ENCODE data around the gene CD151. TPM values are rescaled to one million over a fixed set of nuclear protein-coding genes. Genes with fewer than 3 reads are reported as not detected.

Gene CD151
- polyA plus RNA-seq, 4 donors, result 194 to 242 (median 203) TPM

- no peak for DNase-seq (ENCODE audit: low read depth in 4 of 4, low spot score in 3 of 4)
These were observed 36.0 kb downstream of the CD151 start for GRCh38 chr11:868802-869201.

DNA sequence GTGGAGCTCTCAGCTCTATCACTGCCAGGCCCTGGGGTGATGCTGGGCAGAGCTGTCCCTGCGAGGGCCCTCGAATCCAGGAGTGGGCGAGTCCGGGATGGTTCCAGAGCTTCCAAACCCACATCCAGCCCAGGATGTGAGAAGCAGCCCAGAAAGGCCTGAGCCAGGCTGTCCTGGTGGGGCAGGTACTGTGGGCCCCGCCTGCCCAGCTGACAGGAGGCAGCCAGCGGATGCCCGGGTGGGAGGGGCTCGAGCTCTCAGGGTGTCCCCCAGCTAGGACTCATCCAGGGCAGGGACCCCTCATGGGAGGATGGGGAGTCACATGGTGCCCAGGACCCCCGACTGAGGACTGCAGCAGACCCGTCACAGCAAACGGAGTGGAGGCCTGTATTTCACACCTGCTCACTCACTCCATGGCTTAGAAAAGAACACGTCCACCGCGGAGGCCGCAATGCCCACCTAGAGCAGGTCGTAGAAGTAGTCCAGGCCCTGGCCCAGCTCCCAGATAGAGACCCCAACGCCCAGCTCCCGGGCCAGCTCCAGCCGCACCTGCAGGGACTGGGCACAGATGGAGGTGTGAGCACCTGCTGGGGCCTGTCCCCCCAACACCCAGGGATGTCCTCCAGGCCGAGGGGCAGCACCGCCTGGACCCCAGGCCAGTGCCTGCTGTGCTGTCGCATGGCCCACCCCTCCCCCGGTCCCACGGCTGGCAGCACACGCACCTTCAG lies 36.8 kb downstream of the CD151 start:
- no peak for DNase-seq (ENCODE audit: low read depth in 4 of 4, low spot score in 3 of 4)

GRCh38 chr11:870127-870413 lies 37.3 kb downstream of the CD151 start:
- no peak for DNase-seq (ENCODE audit: low read depth in 4 of 4, low spot score in 3 of 4)

DNA sequence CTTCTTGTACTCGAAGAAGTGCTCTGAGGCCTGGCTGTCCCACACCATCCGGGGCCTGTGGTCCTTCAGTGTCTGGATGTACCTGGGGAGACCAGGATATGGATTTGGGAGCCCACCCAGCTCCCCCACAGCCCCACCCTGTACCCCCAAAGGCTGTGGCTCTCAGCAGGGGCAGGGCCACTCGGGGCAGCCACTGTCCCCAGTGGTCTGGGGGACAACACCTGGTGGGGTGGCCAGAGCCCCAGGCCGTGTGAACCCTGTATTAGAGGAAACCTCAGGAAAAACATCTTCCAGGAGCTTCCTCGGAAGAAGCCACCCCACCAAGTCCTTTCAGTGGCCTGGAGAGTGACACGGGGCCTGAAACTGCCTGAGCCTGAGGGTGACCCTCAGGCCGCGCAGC lies 37.7 kb downstream of the CD151 start:
- no peak for DNase-seq (ENCODE audit: low read depth in 4 of 4, low spot score in 3 of 4)

DNA sequence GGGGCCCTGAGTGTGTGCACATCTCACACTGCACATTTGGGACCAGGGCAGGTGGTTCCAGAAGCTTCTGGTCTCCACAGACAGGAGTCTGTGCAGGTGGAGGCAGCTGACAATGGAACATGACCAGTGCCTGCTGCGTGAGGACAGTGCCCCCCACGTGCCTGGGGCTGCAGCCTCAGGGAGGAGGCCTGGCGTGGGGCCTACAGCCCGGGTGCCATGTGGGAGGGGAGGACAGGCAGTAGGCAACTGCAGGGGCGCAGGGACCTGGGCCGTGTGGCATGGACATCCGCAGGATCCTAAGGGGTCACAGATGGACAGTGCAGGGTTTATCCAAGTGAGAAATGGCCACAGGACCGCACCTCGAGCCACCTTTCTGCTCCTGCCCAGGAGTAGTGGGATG lies 38.7 kb downstream of the CD151 start:
- DNase-seq (ENCODE audit: low read depth in 4 of 4, low spot score in 3 of 4), result no peak

- no peak for DNase-seq (ENCODE audit: low read depth in 4 of 4, low spot score in 3 of 4)
These were observed 40.0 kb downstream of the CD151 start for GRCh38 chr11:872799-873198.

GRCh38 chr11:873706-874105 lies 41.0 kb downstream of the CD151 start:
- DNase-seq (ENCODE audit: low read depth in 4 of 4, low spot score in 3 of 4), result no peak

- DNase-seq (ENCODE audit: low read depth in 4 of 4, low spot score in 3 of 4), result no peak
These were observed 42.5 kb downstream of the CD151 start for GRCh38 chr11:875203-875602.

DNA sequence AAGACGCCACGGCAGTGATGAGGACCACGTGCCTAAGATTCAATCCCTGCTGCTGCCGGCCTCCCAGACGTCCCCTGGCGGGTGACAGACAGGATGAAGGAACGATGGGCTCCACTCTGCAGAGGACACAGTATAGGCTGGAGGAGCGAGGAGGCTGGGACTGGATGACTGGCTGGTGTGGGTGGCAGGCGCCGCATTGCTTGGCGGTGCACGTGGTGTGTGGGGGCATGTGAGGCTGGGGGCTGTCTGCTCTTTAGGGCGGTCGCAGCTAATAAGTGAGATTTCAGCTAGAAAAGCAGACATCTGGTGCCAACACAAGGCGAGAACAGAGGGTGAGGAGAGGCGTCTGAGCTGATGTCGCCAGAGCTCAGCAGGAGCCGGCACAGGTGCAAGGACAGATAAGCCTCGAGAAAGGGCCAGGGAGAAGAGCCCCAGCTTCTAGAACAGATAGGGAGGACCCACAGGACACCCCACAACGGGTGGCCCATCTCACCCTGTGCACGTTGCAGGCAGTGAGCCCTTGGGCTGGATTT lies 43.1 kb downstream of the CD151 start:
- DNase-seq (ENCODE audit: low read depth in 4 of 4, low spot score in 3 of 4), result no peak

DNA sequence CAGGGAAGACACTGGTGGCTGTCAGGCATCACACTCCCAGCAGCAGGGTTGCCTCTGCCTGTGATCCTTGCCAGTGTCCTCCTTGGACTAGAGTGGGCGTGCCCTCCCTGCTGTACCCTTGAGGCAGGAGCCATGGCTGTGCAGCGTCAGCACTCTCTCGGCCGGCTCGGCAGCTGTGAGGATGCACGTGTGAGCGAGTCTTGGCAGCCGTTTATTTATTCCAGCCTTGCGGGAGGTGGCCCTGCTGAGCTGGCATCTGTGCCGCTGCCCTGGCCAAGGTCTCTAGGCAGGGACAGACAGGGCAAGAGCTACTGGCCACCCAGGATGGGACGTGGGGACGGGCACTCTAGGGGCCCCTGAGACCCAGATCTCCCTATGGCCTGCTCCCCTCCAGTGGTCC lies 43.8 kb downstream of the CD151 start:
- DNase-seq (ENCODE audit: low read depth in 4 of 4, low spot score in 3 of 4), result no peak

DNA sequence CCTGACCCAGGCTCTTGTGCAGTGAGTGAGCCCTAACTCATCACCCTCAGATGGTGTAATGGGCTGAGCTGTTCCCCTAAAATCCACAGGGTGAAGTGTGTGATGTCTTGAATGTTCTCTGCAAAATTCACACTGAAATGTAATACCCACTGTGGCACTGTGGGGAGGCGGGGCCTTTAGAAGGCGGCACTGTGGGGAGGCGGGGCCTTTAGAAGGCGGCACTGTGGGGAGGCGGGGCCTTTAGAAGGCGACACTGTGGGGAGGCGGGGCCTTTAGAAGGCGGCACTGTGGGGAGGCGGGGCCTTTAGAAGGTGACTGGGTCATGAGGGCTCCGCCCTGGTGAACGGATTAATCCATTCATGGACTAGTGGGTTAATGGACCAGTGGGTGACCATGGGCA lies 44.8 kb downstream of the CD151 start:
- DNase-seq (ENCODE audit: low read depth in 4 of 4, low spot score in 3 of 4), result no peak

GRCh38 chr11:880447-880846 lies 47.7 kb downstream of the CD151 start:
- DNase-seq (ENCODE audit: low read depth in 4 of 4, low spot score in 3 of 4), result no peak

DNA sequence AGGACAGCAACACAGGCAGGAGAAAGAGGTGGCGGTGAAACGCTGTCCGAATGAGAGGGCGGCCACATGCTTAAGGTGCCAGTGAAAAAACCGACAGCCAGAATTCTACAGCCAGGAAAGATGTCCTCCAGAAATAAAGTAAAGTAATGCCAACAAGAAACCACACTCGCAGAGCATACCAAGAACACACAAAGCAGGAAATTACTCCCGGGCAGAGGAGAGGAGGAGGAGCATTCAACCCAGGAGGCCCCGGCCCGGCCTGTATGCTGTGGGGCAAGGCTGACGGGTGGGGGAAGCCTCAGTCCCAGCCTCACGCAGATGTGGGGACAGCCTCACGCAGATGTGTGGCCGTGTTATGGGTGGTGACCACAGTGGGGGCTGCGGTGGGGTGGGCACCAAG lies 49.8 kb downstream of the CD151 start:
- DNase-seq (ENCODE audit: low read depth in 4 of 4, low spot score in 3 of 4), result no peak

DNA sequence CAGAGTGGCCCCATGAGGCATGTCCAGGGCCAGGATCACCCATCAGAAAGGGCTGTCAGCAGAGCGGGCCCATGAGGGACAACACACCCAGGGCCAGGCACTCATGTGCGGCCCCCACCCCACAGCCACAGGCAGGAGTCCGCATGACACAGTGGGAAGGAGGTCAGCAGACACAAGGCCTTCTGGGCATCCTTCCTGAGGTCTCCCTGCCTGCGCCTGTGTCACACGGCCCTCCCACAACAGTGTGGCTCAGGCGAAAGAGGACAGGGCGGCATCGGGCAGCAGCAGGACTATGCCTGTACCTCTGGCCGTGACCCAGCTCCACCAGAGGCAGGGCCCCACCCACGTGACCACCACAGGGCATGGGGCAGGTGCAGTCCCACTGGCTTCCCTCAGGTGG lies 50.8 kb downstream of the CD151 start:
- DNase-seq (ENCODE audit: low read depth in 4 of 4, low spot score in 3 of 4), result no peak

DNA sequence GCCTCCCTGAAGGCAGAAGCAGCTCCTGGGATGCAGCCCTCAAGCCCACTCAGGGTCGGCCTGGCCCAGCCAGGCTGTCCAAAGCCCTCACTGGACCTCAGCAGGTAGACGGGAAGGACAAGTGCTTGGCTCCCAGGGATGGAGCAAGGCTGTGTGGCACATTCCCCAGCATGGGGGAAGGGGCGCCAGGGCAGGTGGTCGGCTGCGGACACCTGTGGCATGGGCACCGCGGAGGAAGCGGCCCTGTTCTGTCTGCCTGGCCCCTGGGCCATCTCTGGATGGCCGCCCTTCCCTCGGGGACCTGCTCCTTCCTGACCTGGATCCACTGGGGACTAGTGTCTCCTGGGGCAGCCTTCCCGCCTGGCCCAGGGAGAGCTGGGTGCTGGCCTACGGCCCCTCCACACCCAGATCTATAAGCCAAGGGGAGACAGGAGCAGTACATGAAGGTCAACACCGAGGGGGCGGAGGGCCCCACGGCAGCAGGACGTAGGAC lies 51.9 kb downstream of the CD151 start:
- no peak for DNase-seq (ENCODE audit: low read depth in 4 of 4, low spot score in 3 of 4)

DNA sequence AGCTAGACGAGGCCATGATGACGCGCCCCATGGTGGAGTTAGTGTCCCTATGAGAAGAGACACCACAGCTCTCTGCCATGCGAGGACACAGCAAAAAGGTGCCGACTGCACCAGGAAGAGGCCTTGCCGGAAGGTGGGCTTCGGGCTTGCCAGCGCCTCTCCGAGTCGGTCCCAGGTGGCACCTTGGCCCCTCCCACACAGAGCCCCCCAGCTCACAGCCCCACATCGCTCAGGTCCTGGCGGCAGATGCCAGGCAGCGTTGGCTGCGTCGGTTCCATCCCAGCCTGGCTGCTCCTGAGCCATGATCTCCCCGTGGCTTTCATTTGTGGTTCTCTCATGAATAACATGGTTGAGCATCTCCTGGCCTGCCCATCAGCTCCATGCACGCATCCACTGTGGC lies 53.8 kb downstream of the CD151 start:
- DNase-seq (ENCODE audit: low read depth in 4 of 4, low spot score in 3 of 4), result no peak

DNA sequence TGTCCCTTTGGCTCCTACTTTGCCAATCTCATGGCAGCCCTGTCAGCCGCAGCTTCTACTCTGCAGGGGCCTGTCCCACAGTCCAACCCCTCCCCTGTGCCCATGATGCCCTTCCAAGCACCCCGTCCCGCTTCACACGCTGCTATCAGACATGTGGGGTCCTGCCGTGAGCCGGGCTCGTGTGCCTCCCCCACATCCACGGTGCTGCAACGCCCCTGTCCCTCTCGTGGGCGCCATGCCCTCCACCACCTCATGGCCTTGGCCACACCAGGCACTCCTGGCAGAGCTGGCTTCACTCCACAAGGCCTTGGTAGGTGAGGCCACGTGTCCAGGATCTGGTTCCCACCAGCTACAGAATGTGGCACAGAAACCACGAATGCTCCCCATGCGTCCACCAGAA lies 54.8 kb downstream of the CD151 start:
- no peak for DNase-seq (ENCODE audit: low read depth in 4 of 4, low spot score in 3 of 4)

Other genes starting within 250 kb of the CD151 start
- 10 to 100 TPM in 1 of 4 donors, 1 to 10 TPM in 3; 8.1 to 12.4 (median 8.4) TPM for gene IRF7, start 217.0 kb upstream of the CD151 start, polyA plus RNA-seq (ENCODE audit: insufficient read length in 4 of 4)
- gene CDHR5, start 208.0 kb upstream of the CD151 start, polyA plus RNA-seq (ENCODE audit: insufficient read length in 4 of 4), result 10 to 100 TPM; 31.8 to 49.2 (median 42.9) TPM
- gene SCT, start 205.8 kb upstream of the CD151 start, polyA plus RNA-seq (ENCODE audit: insufficient read length in 4 of 4), result 1 to 10 TPM; 1.2 to 3.5 (median 1.9) TPM
- gene DRD4, start 195.7 kb upstream of the CD151 start, polyA plus RNA-seq (ENCODE audit: insufficient read length in 4 of 4), result 1 to 10 TPM; 1.7 to 5.7 (median 2.1) TPM
- 10 to 100 TPM; 36.3 to 55.9 (median 46.3) TPM for gene DEAF1, start 137.7 kb upstream of the CD151 start, polyA plus RNA-seq (ENCODE audit: insufficient read length in 4 of 4)
- 10 to 100 TPM; 37.4 to 45.2 (median 42.2) TPM for gene TMEM80, start 137.1 kb upstream of the CD151 start, polyA plus RNA-seq (ENCODE audit: insufficient read length in 4 of 4)
- gene EPS8L2, start 126.7 kb upstream of the CD151 start, polyA plus RNA-seq (ENCODE audit: insufficient read length in 4 of 4), result 100 to 1,000 TPM in 3 of 4 donors, 10 to 100 TPM in 1; 94.5 to 147 (median 112) TPM
- 100 to 1,000 TPM; 132 to 146 (median 135) TPM for gene TALDO1, start 85.5 kb upstream of the CD151 start, polyA plus RNA-seq (ENCODE audit: insufficient read length in 4 of 4)
- 10 to 100 TPM; 70.9 to 97.2 (median 74.7) TPM for gene GATD1, start 55.5 kb upstream of the CD151 start, polyA plus RNA-seq (ENCODE audit: insufficient read length in 4 of 4)
- under 1 TPM; 0.36 to 0.96 (median 0.54) TPM for gene CEND1, start 42.9 kb upstream of the CD151 start, polyA plus RNA-seq (ENCODE audit: insufficient read length in 4 of 4)
- 10 to 100 TPM; 14.3 to 19.3 (median 14.7) TPM for gene SLC25A22, start 34.7 kb upstream of the CD151 start, polyA plus RNA-seq (ENCODE audit: insufficient read length in 4 of 4)
- 10 to 100 TPM in 1 of 4 donors, 1 to 10 TPM in 3; 7.5 to 14.9 (median 8.7) TPM for gene PIDD1, start 27.7 kb upstream of the CD151 start, polyA plus RNA-seq (ENCODE audit: insufficient read length in 4 of 4)
- 1,000 to 10,000 TPM in 2 of 4 donors, 100 to 1,000 TPM in 2; 857 to 1,329 (median 1,011) TPM for gene RPLP2, start 23.0 kb upstream of the CD151 start, polyA plus RNA-seq (ENCODE audit: insufficient read length in 4 of 4)
- gene PNPLA2, start 14.0 kb upstream of the CD151 start, polyA plus RNA-seq (ENCODE audit: insufficient read length in 4 of 4), result 10 to 100 TPM; 49.8 to 83.4 (median 57.7) TPM
- 10 to 100 TPM; 11.5 to 20.7 (median 13.0) TPM for gene CRACR2B, start 5.0 kb upstream of the CD151 start, polyA plus RNA-seq (ENCODE audit: insufficient read length in 4 of 4)
- 100 to 1,000 TPM in 3 of 4 donors, 10 to 100 TPM in 1; 94.4 to 125 (median 106) TPM for gene POLR2L, start 9.6 kb downstream of the CD151 start, polyA plus RNA-seq (ENCODE audit: insufficient read length in 4 of 4)
- gene TSPAN4, start 9.9 kb downstream of the CD151 start, polyA plus RNA-seq (ENCODE audit: insufficient read length in 4 of 4), result 10 to 100 TPM; 63.9 to 92.2 (median 72.2) TPM
- 100 to 1,000 TPM; 102 to 128 (median 115) TPM for gene CHID1, start 77.9 kb downstream of the CD151 start, polyA plus RNA-seq (ENCODE audit: insufficient read length in 4 of 4)
- 100 to 1,000 TPM; 100 to 120 (median 109) TPM for gene AP2A2, start 92.9 kb downstream of the CD151 start, polyA plus RNA-seq (ENCODE audit: insufficient read length in 4 of 4)
- gene MUC6, start 203.8 kb downstream of the CD151 start, polyA plus RNA-seq (ENCODE audit: insufficient read length in 4 of 4), result 10 to 100 TPM in 3 of 4 donors, 1 to 10 TPM in 1; 9.9 to 35.4 (median 13.0) TPM
- gene MUC2, start 241.9 kb downstream of the CD151 start, polyA plus RNA-seq (ENCODE audit: insufficient read length in 4 of 4), result under 1 TPM; 0.01 to 0.66 (median 0.10) TPM